ENCODE measurements around the gene COPZ1. TPM values are rescaled to one million over a fixed set of nuclear protein-coding genes. Genes with fewer than 3 reads are reported as not detected.

COPZ1 gene
- total and polyA plus RNA-seq, 9 of the 15 experiments (the other 6 are each of a cell fraction or from before 2014, with no cell fraction given), result 137 to 487 (median 233) TPM

DNA sequence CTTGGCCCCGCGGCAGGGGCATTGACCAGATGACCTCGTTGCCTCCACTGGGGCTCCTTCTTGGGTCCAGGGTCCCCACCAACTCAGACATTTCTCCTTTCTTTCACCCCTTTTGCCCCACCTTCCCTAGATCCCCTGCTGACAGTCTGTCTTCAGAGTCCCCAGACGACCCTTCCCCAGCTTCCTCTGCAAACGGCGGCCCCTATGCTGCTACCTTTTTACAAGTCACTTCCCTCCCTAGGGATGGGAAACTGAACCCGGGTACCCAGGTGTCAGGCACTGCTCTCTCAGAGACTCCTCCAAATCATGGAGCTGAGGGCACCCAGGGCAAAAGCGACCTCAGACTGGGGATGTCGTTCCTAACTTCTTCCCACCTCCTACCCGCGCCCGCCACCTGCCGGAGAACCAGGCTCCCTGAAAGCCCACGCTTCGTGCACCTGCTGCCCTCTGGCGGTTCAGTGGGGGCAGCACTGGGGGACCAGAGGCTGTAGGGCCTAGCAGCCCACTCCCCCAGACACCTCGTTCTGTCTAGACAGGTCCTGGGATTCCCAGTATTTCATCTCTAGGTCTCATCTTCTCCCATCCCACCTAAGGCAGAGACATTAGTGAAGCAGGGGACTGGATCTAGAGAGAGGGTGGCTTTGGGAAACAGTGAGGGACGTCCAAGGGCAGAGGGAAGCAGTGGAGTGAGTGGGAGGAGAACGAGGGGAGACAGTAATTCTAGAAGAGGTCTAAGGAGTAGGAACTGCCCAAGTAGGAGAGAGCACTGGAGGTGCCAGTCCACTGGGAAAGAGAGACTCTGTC, 54.7 kb downstream of the COPZ1 start (continued):
- TF ChIP-seq ATF2 (CRISPR knock-in tag; IDR thresholded peaks at IDR 0.05) (no peak), RBM22 (IDR thresholded peaks at IDR 0.05; ENCODE audit: low read depth, low read length, poor library complexity, severe bottlenecking) (no peak), IRF1 (CRISPR knock-in tag; IDR thresholded peaks at IDR 0.05; ENCODE audit: borderline replicate concordance) (no peak), STAT5A (IDR thresholded peaks at IDR 0.05; ENCODE audit: borderline replicate concordance, low read length) (no peak), ELF4 (CRISPR knock-in tag; IDR thresholded peaks at IDR 0.05) (0 out of 2 replicates have a peak, but pooled peaks have one; percentile 6), ZNF75A (CRISPR knock-in tag; IDR thresholded peaks at IDR 0.05) (no peak), SREBF2 (CRISPR knock-in tag; IDR thresholded peaks at IDR 0.05) (no peak), ZC3H8 (IDR thresholded peaks at IDR 0.05) (no peak), ETV6 (IDR thresholded peaks at IDR 0.05; ENCODE audit: borderline replicate concordance in 1 of 2, low read depth in 2 of 2, low read length in 1 of 2) (no peak), ETV6 (CRISPR knock-in tag; IDR thresholded peaks at IDR 0.05; ENCODE audit: borderline replicate concordance) (0 out of 2 replicates have a peak, but pooled peaks have one; percentile 57), SMAD1 (IDR thresholded peaks at IDR 0.05; ENCODE audit: low read depth, low read length, partially characterized antibody) (no peak), ATF7 (IDR thresholded peaks at IDR 0.05) (peak; percentile 49; the same call in 1 of the 2 replicates), ZBED1 (IDR thresholded peaks at IDR 0.05) (no peak), CAMTA2 (CRISPR knock-in tag; conservative IDR thresholded peaks at IDR 0.05) (no peak), SIN3A (IDR thresholded peaks at IDR 0.05; ENCODE audit: borderline replicate concordance in 2 of 2, control insufficient read depth in 1 of 2, low read depth in 2 of 2, low read length in 2 of 2) (peak in 1 of 2 experiments; percentile 71; a peak in 1 of 4 replicates), CHAMP1 (IDR thresholded peaks at IDR 0.05) (no peak; the same call in 1 of the 2 replicates), AFF4 (CRISPR knock-in tag; IDR thresholded peaks at IDR 0.05) (no peak)
- TF ChIP-seq, protein P1, sequence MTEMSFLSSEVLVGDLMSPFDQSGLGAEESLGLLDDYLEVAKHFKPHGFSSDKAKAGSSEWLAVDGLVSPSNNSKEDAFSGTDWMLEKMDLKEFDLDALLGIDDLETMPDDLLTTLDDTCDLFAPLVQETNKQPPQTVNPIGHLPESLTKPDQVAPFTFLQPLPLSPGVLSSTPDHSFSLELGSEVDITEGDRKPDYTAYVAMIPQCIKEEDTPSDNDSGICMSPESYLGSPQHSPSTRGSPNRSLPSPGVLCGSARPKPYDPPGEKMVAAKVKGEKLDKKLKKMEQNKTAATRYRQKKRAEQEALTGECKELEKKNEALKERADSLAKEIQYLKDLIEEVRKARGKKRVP (CRISPR knock-in tag; IDR thresholded peaks at IDR 0.05), result no peak
